GM18870 (cell line): ENCODE results near the gene SLC26A4.

ENCODE experiments used
- ATAC-seq: cut with Tn5 transposase; IDR thresholded peaks from one replicate; pipeline ENCODE4 v1.9.1; 2021; ENCODE audit warnings: moderate library complexity; ENCODE audit not compliant: unreplicated experiment

Gene SLC26A4

GRCh38 chr7:107658467-107658866 is 2.2 kb upstream of the SLC26A4 start:
- ATAC-seq, result no peak

GRCh38 chr7:107659666-107660065 is 962 bp upstream of the SLC26A4 start:
- ATAC-seq, result no peak

DNA sequence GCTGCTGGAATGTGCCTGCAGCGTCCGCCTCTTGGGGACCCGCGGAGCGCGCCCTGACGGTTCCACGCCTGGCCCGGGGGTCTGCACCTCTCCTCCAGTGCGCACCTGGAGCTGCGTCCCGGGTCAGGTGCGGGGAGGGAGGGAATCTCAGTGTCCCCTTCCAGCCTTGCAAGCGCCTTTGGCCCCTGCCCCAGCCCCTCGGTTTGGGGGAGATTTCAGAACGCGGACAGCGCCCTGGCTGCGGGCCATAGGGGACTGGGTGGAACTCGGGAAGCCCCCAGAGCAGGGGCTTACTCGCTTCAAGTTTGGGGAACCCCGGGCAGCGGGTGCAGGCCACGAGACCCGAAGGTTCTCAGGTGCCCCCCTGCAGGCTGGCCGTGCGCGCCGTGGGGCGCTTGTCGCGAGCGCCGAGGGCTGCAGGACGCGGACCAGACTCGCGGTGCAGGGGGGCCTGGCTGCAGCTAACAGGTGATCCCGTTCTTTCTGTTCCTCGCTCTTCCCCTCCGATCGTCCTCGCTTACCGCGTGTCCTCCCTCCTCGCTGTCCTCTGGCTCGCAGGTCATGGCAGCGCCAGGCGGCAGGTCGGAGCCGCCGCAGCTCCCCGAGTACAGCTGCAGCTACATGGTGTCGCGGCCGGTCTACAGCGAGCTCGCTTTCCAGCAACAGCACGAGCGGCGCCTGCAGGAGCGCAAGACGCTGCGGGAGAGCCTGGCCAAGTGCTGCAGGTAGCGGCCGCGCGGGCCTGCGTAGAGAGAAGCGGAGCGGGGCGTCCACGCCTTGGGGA is 645 bp downstream of the SLC26A4 start:
- no peak for ATAC-seq

DNA sequence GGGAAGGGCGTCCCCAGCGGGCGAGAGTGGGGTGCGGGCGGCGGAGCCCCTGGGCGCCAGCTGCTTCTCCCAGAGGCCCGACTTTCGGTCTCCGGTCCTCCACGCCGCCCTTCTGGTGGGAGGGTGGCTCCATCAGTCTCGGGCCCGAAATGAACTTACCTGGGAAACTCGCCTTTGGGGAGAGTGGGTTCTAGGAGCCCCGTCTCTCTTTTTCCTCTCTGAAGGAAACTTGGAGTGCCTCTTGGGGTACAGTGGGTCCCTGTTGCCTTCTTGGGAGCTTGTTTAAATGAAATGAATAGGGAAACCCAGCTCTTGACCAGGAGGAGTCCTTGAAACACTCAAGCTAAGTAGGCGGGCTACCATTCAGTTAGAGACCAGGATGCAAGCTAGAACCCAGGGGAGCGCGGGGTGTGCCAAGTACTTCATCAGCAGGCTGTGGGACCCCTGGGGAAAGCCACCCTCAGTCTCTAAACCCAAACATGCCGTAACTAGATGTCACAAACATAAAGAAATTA is 1.3 kb downstream of the SLC26A4 start:
- no peak for ATAC-seq

DNA sequence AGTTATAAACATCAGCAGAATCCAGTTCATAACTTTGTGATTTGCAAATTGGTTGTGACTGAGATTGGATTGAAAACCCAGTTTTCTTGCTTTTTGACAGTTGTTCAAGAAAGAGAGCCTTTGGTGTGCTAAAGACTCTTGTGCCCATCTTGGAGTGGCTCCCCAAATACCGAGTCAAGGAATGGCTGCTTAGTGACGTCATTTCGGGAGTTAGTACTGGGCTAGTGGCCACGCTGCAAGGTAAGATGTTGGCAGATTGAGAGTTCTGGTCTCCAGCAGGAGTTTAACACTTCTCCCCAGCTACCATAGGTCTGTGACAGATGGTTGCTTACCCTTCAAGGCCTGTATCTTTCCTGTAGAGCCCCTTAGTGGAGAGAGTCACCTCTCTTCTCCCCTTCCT is 2.6 kb downstream of the SLC26A4 start:
- ATAC-seq, result no peak

GRCh38 chr7:107666790-107667189 is 6.2 kb downstream of the SLC26A4 start:
- no peak for ATAC-seq

- ATAC-seq, result no peak
Observed at GRCh38 chr7:107667341-107667740, 6.7 kb downstream of the SLC26A4 start.

GRCh38 chr7:107668296-107668695 is 7.7 kb downstream of the SLC26A4 start:
- ATAC-seq, result no peak

DNA sequence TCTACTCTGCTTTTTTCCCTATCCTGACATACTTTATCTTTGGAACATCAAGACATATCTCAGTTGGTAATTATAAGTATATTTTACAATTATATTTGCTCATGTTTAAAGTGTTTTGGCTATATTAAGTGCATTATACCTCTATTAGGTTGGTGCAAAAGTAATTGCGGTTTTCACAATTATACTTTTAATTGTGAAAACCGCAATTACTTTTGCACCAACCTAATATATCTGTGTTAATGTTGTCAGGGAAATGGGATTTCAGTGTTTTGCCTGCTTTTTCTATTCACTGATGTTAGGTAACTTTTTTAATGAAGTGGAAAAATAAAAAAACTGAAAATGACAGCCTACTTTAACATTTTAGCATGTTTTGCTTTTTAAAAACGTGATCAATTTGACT is 11.6 kb downstream of the SLC26A4 start:
- no peak for ATAC-seq

GRCh38 chr7:107676249-107676648 is 15.6 kb downstream of the SLC26A4 start:
- no peak for ATAC-seq

DNA sequence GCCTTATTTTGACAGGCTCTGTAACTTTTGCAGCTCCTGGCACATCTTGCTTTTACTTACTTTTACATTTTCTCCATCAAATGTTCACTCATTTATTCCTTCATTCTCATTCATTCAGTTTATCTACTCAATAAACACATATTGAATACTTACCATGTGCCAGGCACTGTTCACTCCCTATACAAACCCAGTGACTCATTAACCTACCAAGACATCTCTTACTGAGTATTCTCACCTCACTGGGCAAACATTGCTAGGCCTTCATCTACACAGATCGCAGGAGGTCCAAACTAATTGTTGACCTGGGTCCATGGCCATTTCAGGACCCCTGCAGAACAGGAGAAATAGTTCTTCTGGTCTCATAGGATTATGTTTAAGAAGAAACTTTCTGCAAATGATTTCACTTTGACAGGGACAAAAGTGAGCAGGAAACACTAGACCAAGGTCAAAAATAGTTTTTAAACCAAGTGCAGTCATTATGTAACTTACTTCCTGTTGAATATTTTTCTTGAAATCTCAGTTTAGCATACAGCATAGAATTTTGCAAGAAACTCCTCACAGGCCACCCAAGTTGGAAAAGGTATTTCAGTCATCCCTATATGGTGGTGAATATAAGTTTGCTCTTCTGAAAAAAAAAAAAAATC is 17.6 kb downstream of the SLC26A4 start:
- ATAC-seq, result no peak

DNA sequence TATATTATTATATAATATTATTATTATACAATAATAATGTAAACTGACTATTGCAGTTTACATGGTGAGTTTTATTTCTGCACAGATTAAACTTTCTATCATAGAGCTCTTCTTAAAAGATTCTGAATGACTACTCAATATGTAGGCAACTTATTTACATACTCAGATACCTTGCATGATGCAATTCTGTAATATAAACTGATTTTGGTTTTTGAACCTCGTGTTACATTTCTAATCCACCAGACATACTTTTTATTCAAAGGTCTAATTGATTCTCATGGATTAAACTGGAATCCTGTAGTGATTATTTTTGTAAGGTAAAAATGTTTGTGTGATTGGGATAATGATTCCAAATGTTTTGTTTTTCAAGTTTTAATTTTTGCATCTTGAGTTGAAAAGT is 19.9 kb downstream of the SLC26A4 start:
- ATAC-seq, result no peak

GRCh38 chr7:107682886-107683285 is 22.3 kb downstream of the SLC26A4 start:
- no peak for ATAC-seq

DNA sequence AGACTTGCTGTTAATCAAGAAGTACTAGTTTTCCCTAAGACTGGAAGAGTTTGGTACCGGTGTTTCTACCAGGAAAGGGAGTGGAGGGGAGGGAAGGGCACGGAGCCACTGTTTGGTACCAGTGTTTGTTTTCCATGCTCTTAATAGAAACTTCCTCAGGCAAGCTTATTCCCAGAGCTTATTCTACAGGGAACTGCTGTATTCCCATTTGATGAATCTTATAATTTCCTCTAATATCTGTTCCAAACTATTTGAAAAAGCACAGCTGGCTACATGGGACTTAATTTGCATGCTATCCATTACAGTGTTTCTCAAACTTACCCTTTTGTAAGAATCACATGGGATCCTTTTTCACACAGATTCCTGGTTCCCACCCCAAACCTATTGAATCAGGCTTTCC is 23.7 kb downstream of the SLC26A4 start:
- no peak for ATAC-seq

DNA sequence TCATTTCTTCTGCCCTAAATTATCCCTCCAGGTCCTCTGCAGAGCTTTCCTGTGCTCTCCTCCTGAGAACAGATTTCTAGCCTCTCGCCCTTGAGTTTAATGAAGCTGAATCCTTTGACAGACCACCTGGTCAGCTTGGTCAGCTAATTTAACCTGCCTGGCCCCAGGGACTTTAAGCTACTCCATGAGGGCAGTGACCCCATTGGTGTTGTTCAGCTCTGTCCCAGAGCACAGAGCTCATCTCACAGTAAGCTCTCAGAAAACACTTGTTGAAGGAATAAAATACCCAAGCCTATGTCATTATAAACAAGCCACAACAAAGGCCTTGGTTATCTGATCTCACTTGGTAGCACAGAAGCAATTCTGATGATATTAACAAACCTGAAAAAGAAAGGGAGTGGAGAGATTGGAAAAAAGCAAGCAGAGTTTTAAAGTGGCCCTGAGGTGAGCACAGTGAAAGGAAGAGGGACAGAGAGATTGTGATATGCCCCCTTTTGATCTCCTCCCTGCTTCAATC is 24.4 kb downstream of the SLC26A4 start:
- no peak for ATAC-seq

DNA sequence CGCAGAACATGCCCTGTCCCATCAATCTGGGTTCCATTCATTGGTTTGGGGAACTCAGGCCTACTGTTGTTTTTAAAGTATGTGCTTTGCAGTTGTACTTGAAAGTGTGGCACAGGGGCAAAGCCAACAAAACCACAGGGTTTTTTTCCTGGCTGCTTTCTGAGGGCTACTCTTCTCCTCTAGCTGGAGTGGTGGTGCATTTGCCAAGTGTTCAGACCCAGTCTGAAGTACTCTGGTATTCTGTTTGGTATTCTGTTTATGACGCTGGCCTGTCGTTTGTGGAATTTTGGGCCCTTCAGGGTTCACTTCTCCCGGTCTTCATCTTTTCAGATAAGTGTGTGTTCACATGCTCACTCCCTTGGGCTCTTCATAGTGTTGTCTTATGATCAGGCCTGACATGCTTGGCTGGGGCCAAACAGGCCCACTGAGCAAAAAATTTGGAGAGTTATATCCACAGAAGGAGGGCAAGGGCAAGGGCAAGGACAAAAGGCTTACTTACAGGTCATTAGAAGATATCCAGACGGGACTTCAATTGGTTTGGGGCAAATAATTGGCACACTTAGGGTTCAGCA is 26.3 kb downstream of the SLC26A4 start:
- no peak for ATAC-seq

DNA sequence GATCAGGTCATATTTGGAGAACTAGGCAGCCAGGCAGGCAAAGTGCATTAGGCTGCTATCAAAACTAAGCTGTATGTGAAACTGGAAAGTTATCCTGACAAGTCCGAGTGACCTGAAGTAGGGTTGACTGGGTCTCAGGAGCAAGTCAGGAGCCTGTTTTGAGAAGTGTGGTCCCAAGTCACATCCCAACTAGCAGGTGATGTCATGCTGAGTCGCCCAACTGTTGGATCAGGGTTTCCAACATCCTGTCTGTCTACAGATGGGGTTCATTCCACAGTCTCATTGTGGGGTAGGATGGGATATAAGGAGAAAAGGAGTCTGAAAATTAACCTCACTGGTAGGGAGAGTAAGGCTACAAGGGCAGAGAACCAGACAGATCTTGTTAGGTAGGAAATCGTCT is 27.0 kb downstream of the SLC26A4 start:
- no peak for ATAC-seq

DNA sequence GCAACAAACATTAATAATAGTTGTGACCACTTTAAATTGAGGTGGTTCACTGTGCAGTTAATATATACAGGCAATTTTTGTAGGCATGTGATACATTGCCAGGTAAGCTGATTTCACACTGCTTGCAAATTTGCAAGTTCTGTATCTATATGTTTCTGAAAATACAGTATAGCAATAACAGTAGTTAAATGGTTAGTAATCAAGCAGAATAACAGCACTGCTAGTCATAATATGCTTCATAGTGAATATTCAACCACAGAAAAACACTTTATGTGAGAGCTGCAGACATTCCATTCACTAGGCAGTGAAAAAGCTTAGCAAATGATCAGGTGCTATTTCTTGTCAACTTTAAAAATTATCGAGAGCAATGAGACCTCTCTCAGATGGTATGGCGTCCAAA is 28.9 kb downstream of the SLC26A4 start:
- no peak for ATAC-seq

GRCh38 chr7:107690084-107690483 is 29.5 kb downstream of the SLC26A4 start:
- ATAC-seq, result no peak

GRCh38 chr7:107690611-107691010 is 30.0 kb downstream of the SLC26A4 start:
- no peak for ATAC-seq

GRCh38 chr7:107691716-107692115 is 31.1 kb downstream of the SLC26A4 start:
- ATAC-seq, result no peak

GRCh38 chr7:107692501-107692900 is 31.9 kb downstream of the SLC26A4 start:
- ATAC-seq, result no peak
